Parathyroid adenoma (tissue), 2 donors: ENCODE data around the gene APLP2.
"Not testable (repeated sequence)": the region's sequence is repeated elsewhere in the genome, so short reads cannot be mapped to it uniquely, and the experiment has no call there.

Source experiments
- H2AFZ ChIP-seq: fragments of 300-600 bp; sonication (generic); one replicate; pipeline ENCODE4 v1.7.0; 2017; ENCODE audit warnings: antibody characterized with exemption, mild to moderate bottlenecking
- H3K27ac ChIP-seq: fragments of 300-600 bp; sonication (generic); one replicate; pipeline ENCODE4 v1.7.0; 2017
- H3K27me3 ChIP-seq: fragments of 300-600 bp; sonication (generic); one replicate; pipeline ENCODE4 v1.7.0; 2017; ENCODE audit warnings: low read length; ENCODE audit not compliant: control insufficient read depth, insufficient read depth
- H3K36me3 ChIP-seq: fragments of 300-600 bp; sonication (generic); one replicate; pipeline ENCODE4 v1.7.0; 2017; ENCODE audit warnings: low read length; ENCODE audit not compliant: control insufficient read depth, insufficient read depth
- H3K4me1 ChIP-seq: fragments of 300-600 bp; sonication (generic); one replicate; pipeline ENCODE4 v1.7.0; 2017; ENCODE audit warnings: control low read depth
- H3K4me2 ChIP-seq: fragments of 300-600 bp; sonication (generic); one replicate; pipeline ENCODE4 v1.7.0; 2017; ENCODE audit warnings: low read length
- H3K4me3 ChIP-seq: fragments of 300-600 bp; sonication (generic); one replicate; pipeline ENCODE4 v1.7.0; 2017; ENCODE audit warnings: low read depth, low read length
- H3K79me2 ChIP-seq: fragments of 300-600 bp; sonication (generic); one replicate; pipeline ENCODE4 v1.7.0; 2017; ENCODE audit warnings: control low read depth
- H3K9ac ChIP-seq: fragments of 300-600 bp; sonication (generic); one replicate; pipeline ENCODE4 v1.7.0; 2017; ENCODE audit warnings: mild to moderate bottlenecking
- H3K9me3 ChIP-seq: fragments of 300-600 bp; sonication (generic); one replicate; pipeline ENCODE4 v1.7.0; 2017; ENCODE audit warnings: low read length; ENCODE audit not compliant: control insufficient read depth
- CTCF ChIP-seq: fragments of 300-600 bp; sonication (generic); IDR thresholded peaks from one replicate; pipeline ENCODE4 v1.7.0; 2017; ENCODE audit warnings: antibody characterized with exemption, mild to moderate bottlenecking
- donor health status: primary hyperparathyroidism.

The APLP2 gene

GRCh38 chr11:130089674-130090073 lies 20.0 kb downstream of the APLP2 start:
- H3K27me3 ChIP-seq: no peaks in the 10 kb centered on the region
- no peak overlapping the region for H3K27ac ChIP-seq
- no peak overlapping the region for H3K9ac ChIP-seq
- H3K9me3 ChIP-seq: no peaks in the 10 kb centered on the region
- H3K4me3 ChIP-seq: no peak overlapping the region
- no peaks in the 10 kb centered on the region for H3K4me1 ChIP-seq
- peaks cover 5% of the 10 kb centered on the region for H3K79me2 ChIP-seq
- no peaks in the 10 kb centered on the region for H3K36me3 ChIP-seq
- H3K4me2 ChIP-seq: no peak overlapping the region
- TF ChIP-seq CTCF: no peak
- H2AFZ ChIP-seq: no peak overlapping the region

GRCh38 chr11:130090517-130090916 lies 20.8 kb downstream of the APLP2 start:
- H3K4me3 ChIP-seq, H3K4me2 ChIP-seq, H3K9me3 ChIP-seq, H3K4me1 ChIP-seq, H2AFZ ChIP-seq, H3K79me2 ChIP-seq, H3K27ac ChIP-seq, H3K27me3 ChIP-seq, H3K9ac ChIP-seq, H3K36me3 ChIP-seq: not testable (repeated sequence)

- H3K79me2 ChIP-seq, H3K27me3 ChIP-seq, H3K4me2 ChIP-seq, H3K27ac ChIP-seq, H3K9me3 ChIP-seq, H3K4me3 ChIP-seq, H3K9ac ChIP-seq, H3K36me3 ChIP-seq, H2AFZ ChIP-seq, H3K4me1 ChIP-seq: not testable (repeated sequence)
Observed at GRCh38 chr11:130091169-130091568, 21.5 kb downstream of the APLP2 start.

- no peaks in the 10 kb centered on the region for H3K9me3 ChIP-seq
- H3K4me3 ChIP-seq: no peak overlapping the region
- H3K4me1 ChIP-seq: no peaks in the 10 kb centered on the region
- no peaks in the 10 kb centered on the region for H3K36me3 ChIP-seq
- no peak overlapping the region for H3K27ac ChIP-seq
- no peak for TF ChIP-seq CTCF
- H3K79me2 ChIP-seq: peaks cover 2% of the 10 kb centered on the region
- H3K9ac ChIP-seq: no peak overlapping the region
- H3K4me2 ChIP-seq: no peak overlapping the region
- no peak overlapping the region for H2AFZ ChIP-seq
- H3K27me3 ChIP-seq: no peaks in the 10 kb centered on the region
Observed at GRCh38 chr11:130092661-130093060, 23.0 kb downstream of the APLP2 start.

- Histone ChIP-seq H3K79me2 (peaks cover 2% of the 10 kb centered on the region), H3K4me1 (no peaks in the 10 kb centered on the region), H3K9me3 (no peaks in the 10 kb centered on the region), H3K4me2 (no peak overlapping the region), H3K27me3 (no peaks in the 10 kb centered on the region), H3K4me3 (no peak overlapping the region), H3K9ac (no peak overlapping the region), H3K36me3 (no peaks in the 10 kb centered on the region), H2AFZ (no peak overlapping the region), H3K27ac (no peak overlapping the region)
- TF ChIP-seq CTCF: no peak
Observed at GRCh38 chr11:130094614-130095013, 24.9 kb downstream of the APLP2 start.

- Histone ChIP-seq H3K9ac (no peak overlapping the region), H3K4me2 (no peak overlapping the region), H3K79me2 (peaks cover 2% of the 10 kb centered on the region), H3K36me3 (no peaks in the 10 kb centered on the region), H3K27ac (no peak overlapping the region), H3K27me3 (no peaks in the 10 kb centered on the region), H3K4me3 (no peak overlapping the region), H3K4me1 (no peaks in the 10 kb centered on the region), H3K9me3 (no peaks in the 10 kb centered on the region), H2AFZ (no peak overlapping the region)
- TF ChIP-seq CTCF: no peak
Observed at GRCh38 chr11:130095326-130095725, 25.6 kb downstream of the APLP2 start.
